Measurements from ENCODE around the gene CEMIP2. TPM values are rescaled to one million over a fixed set of nuclear protein-coding genes. Genes with fewer than 3 reads are reported as not detected.

The CEMIP2 gene
- polyA plus RNA-seq, 2 donors: 5.5 to 5.8 TPM

Other genes with a start within 250 kb of the CEMIP2 start
- gene ABHD17B, start 142.7 kb upstream of the CEMIP2 start, polyA plus RNA-seq: 1 to 10 TPM; 8.1 to 9.8 TPM
- gene C9orf85, start 143.1 kb upstream of the CEMIP2 start, polyA plus RNA-seq: 10 to 100 TPM; 10.3 to 11.2 TPM

Data from esophagus (tissue), 2 donors.